ENCODE data around the gene MOGAT3. TPM values are rescaled to one million over a fixed set of nuclear protein-coding genes. Genes with fewer than 3 reads are reported as not detected.

MOGAT3 gene
- total and polyA plus RNA-seq, 2 experiments from 2014 or later = 0.44 TPM; not detected in 1

DNA sequence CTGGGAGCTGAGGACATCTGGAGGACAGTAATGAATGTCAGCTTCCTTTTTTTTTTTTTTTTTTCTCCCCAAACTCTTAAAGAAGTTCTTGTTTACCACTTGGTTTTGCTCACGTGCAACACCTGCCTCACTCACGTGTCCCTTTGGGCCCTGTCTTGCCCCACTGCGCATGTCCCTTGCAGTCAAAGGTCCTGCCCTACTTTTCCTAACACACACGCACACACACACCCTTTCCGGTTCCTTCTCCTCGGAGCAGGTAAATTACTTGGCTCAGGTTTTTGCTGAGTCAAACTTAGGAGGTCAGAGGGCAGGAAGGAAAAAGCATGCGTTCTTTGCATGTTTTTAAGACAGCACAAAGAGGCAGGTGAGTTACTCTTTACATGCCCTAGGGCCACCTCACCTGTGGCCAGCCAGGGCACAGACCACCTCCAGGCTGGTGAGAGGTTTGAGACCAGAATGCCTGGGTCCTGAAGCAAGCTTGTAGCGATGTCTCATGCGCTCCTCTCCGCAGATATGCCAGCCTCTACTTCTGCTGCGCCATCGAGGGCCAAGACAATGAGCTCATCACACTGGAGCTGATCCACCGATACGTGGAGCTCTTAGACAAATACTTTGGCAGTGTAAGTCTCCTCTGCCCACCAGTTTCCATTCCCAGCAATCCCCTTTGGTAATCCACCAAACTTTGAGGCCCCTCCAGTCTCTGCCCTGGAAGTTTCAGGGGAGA lies 43.8 kb downstream of the MOGAT3 start:
- no peak overlapping the region for H2AFZ ChIP-seq
- Mint-ChIP-seq H3K4me1 (peaks cover 51% of the 10 kb centered on the region), H3K27me3 (ENCODE audit: insufficient read depth, low read depth, poor library complexity) (peaks cover 32% of the 10 kb centered on the region), H3K27ac (peak overlapping the region; percentile 76), H3K9me3 (peaks cover 11% of the 10 kb centered on the region; the same call in 2 of the 3 replicates), H3K4me3 (peak overlapping the region; percentile 43; the same call in 2 of the 3 replicates), H3K36me3 (ENCODE audit: low read depth) (peaks cover 23% of the 10 kb centered on the region)
- TF ChIP-seq EZH2phosphoT487 (IDR thresholded peaks at IDR 0.05; ENCODE audit: unreplicated experiment) (no peak), NANOG (IDR thresholded peaks at IDR 0.05; ENCODE audit: borderline replicate concordance) (no peak), POLR2AphosphoS5 (IDR thresholded peaks at IDR 0.05; ENCODE audit: low read depth) (no peak), CREB1 (CRISPR knock-in tag; IDR thresholded peaks at IDR 0.05; ENCODE audit: low read depth) (no peak), ZNF114 (CRISPR knock-in tag; IDR thresholded peaks at IDR 0.05) (no peak), JUNB (IDR thresholded peaks at IDR 0.05; ENCODE audit: unreplicated experiment) (no peak)
- TF ChIP-seq, protein P1, sequence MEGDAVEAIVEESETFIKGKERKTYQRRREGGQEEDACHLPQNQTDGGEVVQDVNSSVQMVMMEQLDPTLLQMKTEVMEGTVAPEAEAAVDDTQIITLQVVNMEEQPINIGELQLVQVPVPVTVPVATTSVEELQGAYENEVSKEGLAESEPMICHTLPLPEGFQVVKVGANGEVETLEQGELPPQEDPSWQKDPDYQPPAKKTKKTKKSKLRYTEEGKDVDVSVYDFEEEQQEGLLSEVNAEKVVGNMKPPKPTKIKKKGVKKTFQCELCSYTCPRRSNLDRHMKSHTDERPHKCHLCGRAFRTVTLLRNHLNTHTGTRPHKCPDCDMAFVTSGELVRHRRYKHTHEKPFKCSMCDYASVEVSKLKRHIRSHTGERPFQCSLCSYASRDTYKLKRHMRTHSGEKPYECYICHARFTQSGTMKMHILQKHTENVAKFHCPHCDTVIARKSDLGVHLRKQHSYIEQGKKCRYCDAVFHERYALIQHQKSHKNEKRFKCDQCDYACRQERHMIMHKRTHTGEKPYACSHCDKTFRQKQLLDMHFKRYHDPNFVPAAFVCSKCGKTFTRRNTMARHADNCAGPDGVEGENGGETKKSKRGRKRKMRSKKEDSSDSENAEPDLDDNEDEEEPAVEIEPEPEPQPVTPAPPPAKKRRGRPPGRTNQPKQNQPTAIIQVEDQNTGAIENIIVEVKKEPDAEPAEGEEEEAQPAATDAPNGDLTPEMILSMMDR (conservative IDR thresholded peaks at IDR 0.05; ENCODE audit: low read depth in 2 of 2) = 0 out of 4 replicates have a peak, but pooled peaks of 1 of the 2 experiments have one; percentile 7
- TF ChIP-seq, protein P2, sequence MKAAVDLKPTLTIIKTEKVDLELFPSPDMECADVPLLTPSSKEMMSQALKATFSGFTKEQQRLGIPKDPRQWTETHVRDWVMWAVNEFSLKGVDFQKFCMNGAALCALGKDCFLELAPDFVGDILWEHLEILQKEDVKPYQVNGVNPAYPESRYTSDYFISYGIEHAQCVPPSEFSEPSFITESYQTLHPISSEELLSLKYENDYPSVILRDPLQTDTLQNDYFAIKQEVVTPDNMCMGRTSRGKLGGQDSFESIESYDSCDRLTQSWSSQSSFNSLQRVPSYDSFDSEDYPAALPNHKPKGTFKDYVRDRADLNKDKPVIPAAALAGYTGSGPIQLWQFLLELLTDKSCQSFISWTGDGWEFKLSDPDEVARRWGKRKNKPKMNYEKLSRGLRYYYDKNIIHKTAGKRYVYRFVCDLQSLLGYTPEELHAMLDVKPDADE (IDR thresholded peaks at IDR 0.05) = no peak
- peaks cover 49% of the 10 kb centered on the region for H3K4me1 ChIP-seq (ENCODE audit: insufficient read depth)
- peak overlapping the region; percentile 62 for H3K4me2 ChIP-seq
- H3K9me2 ChIP-seq (ENCODE audit: insufficient read depth) = peaks cover 4% of the 10 kb centered on the region; the same call in 1 of the 2 replicates
- no peaks in the 10 kb centered on the region for H4K20me1 ChIP-seq (replicated peaks; ENCODE audit: insufficient read depth)
- peak overlapping the region; percentile 40; the same call in 1 of the 2 replicates for H3K27ac ChIP-seq (ENCODE audit: low read depth)
- ATAC-seq (no peak), DNase-seq (ENCODE audit: low spot score) (peak; percentile 57)
- H3K4me3 ChIP-seq = no peak overlapping the region
- peaks cover 31% of the 10 kb centered on the region for H3F3A ChIP-seq (replicated peaks; ENCODE audit: low read depth)
- H3K27me3 ChIP-seq (ENCODE audit: insufficient read depth) = peaks cover 24% of the 10 kb centered on the region
- H3K79me2 ChIP-seq (replicated peaks; ENCODE audit: insufficient read depth) = peaks cover 14% of the 10 kb centered on the region
- H3K36me3 ChIP-seq (ENCODE audit: insufficient read depth) = no peaks in the 10 kb centered on the region

DNA sequence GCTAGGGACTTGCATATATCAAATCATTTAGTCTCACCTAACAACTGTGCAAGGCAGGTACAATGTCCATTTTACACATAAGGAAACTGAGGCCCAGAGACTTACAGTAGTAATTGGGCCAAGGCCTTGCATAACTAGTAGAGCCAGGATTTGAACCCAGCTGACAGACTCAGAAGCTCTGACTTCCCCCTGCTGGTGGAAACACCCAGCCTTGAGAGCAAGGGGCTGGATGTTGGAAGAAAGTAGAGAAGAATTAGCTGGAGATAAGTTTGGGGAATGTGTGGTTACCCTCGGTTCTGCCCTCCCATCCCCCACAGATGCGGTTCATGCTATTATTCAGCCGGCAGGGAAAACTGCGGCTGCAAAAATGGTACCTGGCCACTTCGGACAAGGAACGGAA lies 44.6 kb downstream of the MOGAT3 start:
- H3K4me3 ChIP-seq = no peak overlapping the region
- peaks cover 23% of the 10 kb centered on the region for H3K36me3 Mint-ChIP-seq (ENCODE audit: low read depth)
- H3K9me3 Mint-ChIP-seq = peaks cover 11% of the 10 kb centered on the region; the same call in 2 of the 3 replicates
- peaks cover 14% of the 10 kb centered on the region for H3K79me2 ChIP-seq (replicated peaks; ENCODE audit: insufficient read depth)
- H3K36me3 ChIP-seq (ENCODE audit: insufficient read depth) = no peaks in the 10 kb centered on the region
- H4K20me1 ChIP-seq (replicated peaks; ENCODE audit: insufficient read depth) = no peaks in the 10 kb centered on the region
- H3K4me1 ChIP-seq (ENCODE audit: insufficient read depth) = peaks cover 41% of the 10 kb centered on the region
- H3K27ac Mint-ChIP-seq = no peak overlapping the region
- ATAC-seq (no peak), DNase-seq (ENCODE audit: low spot score) (peak; percentile 58)
- H3K9me2 ChIP-seq (ENCODE audit: insufficient read depth) = peaks cover 4% of the 10 kb centered on the region; the same call in 1 of the 2 replicates
- peaks cover 30% of the 10 kb centered on the region for H3K27me3 Mint-ChIP-seq (ENCODE audit: insufficient read depth, low read depth, poor library complexity)
- H2AFZ ChIP-seq = no peak overlapping the region
- H3K27me3 ChIP-seq (ENCODE audit: insufficient read depth) = peaks cover 17% of the 10 kb centered on the region
- peaks cover 47% of the 10 kb centered on the region for H3K4me1 Mint-ChIP-seq
- H3K4me2 ChIP-seq = peak overlapping the region; percentile 62; the same call in 1 of the 2 replicates
- H3F3A ChIP-seq (replicated peaks; ENCODE audit: low read depth) = peaks cover 25% of the 10 kb centered on the region
- no peak for TF ChIP-seq EZH2 (IDR thresholded peaks at IDR 0.05; ENCODE audit: low read depth, unreplicated experiment)
- TF ChIP-seq, protein P1 (conservative IDR thresholded peaks at IDR 0.05; ENCODE audit: low read depth in 2 of 2) = peak; percentile 38 to 53
- peak overlapping the region; percentile 33; the same call in 1 of the 3 replicates for H3K4me3 Mint-ChIP-seq
- peak overlapping the region; percentile 40; the same call in 1 of the 2 replicates for H3K27ac ChIP-seq (ENCODE audit: low read depth)
